Activated T-helper 2 cell treated with anti-CD3 and anti-CD28 coated beads, Interferon-gamma antibody, Interleukin-2, Interleukin-4, amounts not matched to agents 10 μg/mL and 5 μg/mL and 100 μg/mL, durations not matched to agents 14 hours and 24 hours and 36 hours (primary cell): ENCODE data around the gene CLDN1. TPM values are rescaled to one million over a fixed set of nuclear protein-coding genes. Genes with fewer than 3 reads are reported as not detected.

Source experiments
- DNase-seq: peaks from one replicate; pipeline ENCODE4 v3.0.0; 2021; ENCODE audit warnings: low spot score
- H3K27ac Mint-ChIP-seq: one replicate; pipeline ENCODE4 v1.8.0; 2021; ENCODE audit warnings: mixed read lengths
- H3K27me3 Mint-ChIP-seq: one replicate; pipeline ENCODE4 v1.8.0; 2021; ENCODE audit warnings: low read depth, mixed read lengths
- H3K36me3 Mint-ChIP-seq: one replicate; pipeline ENCODE4 v1.8.0; 2021; ENCODE audit warnings: low read depth, mixed read lengths
- H3K4me1 Mint-ChIP-seq: one replicate; pipeline ENCODE4 v1.8.0; 2021; ENCODE audit warnings: low read depth, mixed read lengths
- H3K4me3 Mint-ChIP-seq: one replicate; pipeline ENCODE4 v1.8.0; 2021; ENCODE audit warnings: low read depth, mild to moderate bottlenecking, moderate library complexity, mixed read lengths
- H3K9me3 Mint-ChIP-seq: one replicate; pipeline ENCODE4 v1.8.0; 2021; ENCODE audit warnings: mixed read lengths
- intact Hi-C: fragments of 100-400 bp; cut with micrococcal nuclease; formaldehyde crosslinking; loops from one replicate; pipeline ENCODE4 v1.15.1; 2023
- total RNA-seq: library from RNA; stranded (reverse); gene quantifications from 2 replicates; pipeline ENCODE4 v1.2.3, GENCODE V29; 2022

Gene CLDN1
- total RNA-seq, 1 donor from 2014 or later = 6.0 TPM

DNA sequence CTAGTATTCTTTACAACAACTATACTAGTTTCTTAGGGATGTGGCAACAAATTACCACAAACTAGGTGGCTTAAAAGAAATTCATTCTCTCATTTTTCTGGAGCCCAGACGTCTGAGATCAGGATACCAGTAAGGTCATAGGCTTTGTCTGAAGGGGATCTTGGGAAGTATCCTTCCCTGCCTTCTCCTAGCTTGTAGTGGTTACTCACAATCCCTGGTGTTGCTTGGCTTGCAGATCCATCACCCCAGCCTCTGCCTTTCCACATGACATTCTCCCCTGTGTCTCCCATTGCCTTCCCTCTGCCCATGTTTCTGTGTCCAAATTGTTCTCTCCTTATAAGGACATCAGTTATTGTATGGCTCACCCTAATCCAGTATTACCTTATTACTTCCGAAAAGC, 24.3 kb upstream of the CLDN1 start:
- no peaks in the 10 kb centered on the region for H3K4me1 Mint-ChIP-seq
- H3K9me3 Mint-ChIP-seq = no peaks in the 10 kb centered on the region
- no peak for DNase-seq
- no peak overlapping the region for H3K4me3 Mint-ChIP-seq
- H3K27me3 Mint-ChIP-seq = peaks cover 12% of the 10 kb centered on the region
- no peaks in the 10 kb centered on the region for H3K36me3 Mint-ChIP-seq
- no peak overlapping the region for H3K27ac Mint-ChIP-seq
- intact Hi-C loops = no loop called here

DNA sequence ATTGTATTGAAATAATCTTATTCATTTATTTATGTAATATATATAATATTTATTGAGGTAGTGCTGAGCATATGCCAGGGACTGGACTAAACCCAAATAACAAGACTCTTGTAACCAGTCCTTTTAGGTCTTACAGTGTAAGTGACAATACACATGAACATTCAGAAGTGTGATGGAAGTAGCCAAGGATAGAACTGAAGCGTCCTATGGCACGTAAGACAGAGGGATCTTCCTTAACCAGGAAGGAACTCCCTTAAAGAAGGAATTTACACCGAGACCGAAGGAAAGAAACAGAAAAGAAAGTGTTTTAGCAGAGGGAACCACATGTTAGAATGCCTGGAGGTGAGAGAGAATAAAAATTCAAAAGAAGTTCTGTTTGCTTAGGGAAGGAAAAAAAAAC, 23.6 kb upstream of the CLDN1 start:
- no peak for DNase-seq
- Mint-ChIP-seq H3K9me3 (no peaks in the 10 kb centered on the region), H3K36me3 (no peaks in the 10 kb centered on the region), H3K4me3 (no peak overlapping the region), H3K27ac (no peak overlapping the region), H3K4me1 (no peaks in the 10 kb centered on the region), H3K27me3 (peaks cover 12% of the 10 kb centered on the region)
- intact Hi-C loops = no loop called here

DNA sequence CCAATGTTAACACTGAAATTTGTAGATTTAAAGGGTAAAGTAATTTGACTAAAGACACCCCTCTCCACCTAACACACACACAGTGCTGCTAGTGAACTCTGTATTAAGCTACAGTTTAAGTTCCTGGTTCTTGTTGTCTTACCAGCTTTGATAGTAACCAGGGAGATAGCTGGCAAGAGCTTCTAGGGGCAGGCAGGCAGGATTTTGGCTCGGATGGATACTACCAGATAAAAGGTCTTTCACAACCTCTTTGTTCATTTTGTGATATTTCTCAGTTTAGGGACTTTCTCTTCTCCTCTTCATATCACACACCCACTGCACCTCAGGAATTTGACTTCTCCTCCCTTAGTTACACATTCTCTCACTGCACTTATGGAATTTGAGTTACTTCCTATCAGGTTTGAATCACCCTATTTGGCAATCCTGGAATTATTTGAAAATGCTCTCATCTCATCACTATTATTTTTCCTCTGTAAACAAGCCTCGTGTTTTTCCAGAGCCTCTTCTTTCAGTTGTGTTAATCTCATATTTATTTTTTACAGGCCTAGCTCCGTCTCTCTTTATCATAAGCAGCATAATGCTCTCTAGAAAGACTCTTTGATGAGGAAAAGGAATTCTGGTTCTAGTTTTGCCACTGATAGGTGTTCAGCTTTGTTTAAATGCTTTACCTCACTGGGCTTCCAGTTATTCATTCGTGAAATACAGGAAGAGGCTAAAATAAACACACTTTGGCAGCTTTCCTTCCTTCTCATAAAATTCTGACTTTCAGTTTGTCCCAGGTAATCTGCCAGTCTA, 23.0 kb upstream of the CLDN1 start:
- Mint-ChIP-seq H3K27ac (no peak overlapping the region), H3K4me3 (no peak overlapping the region)
- intact Hi-C loops = no loop called here

DNA sequence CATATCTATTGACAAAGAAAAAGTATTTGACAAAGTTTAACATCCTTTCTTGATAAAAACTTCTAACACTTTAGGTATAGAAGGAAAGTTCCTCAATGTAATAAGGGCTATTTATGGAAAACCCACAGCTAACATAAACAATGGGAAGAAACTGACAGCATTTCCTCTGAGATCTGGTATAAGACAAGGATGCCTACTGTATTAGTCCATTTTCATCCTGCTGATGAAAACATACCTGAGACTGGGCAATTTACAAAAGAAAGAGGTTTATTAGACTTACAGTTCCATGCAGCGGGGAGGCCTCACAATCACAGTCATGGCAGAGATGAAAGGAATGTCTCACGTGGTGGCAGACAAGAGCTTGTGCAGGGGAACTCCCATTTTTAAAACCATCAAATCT, 17.8 kb upstream of the CLDN1 start:
- no peak overlapping the region for H3K27ac Mint-ChIP-seq
- DNase-seq = no peak
- peaks cover 4% of the 10 kb centered on the region for H3K4me1 Mint-ChIP-seq
- no peaks in the 10 kb centered on the region for H3K9me3 Mint-ChIP-seq
- intact Hi-C loops = no loop called here
- no peaks in the 10 kb centered on the region for H3K36me3 Mint-ChIP-seq
- H3K4me3 Mint-ChIP-seq = no peak overlapping the region
- peaks cover 9% of the 10 kb centered on the region for H3K27me3 Mint-ChIP-seq

More for the DNA sequence above, 23.0 kb upstream of the CLDN1 start:
- no peak for DNase-seq
- Mint-ChIP-seq H3K36me3 (no peaks in the 10 kb centered on the region), H3K4me1 (no peaks in the 10 kb centered on the region), H3K9me3 (no peaks in the 10 kb centered on the region), H3K27me3 (peaks cover 12% of the 10 kb centered on the region)

DNA sequence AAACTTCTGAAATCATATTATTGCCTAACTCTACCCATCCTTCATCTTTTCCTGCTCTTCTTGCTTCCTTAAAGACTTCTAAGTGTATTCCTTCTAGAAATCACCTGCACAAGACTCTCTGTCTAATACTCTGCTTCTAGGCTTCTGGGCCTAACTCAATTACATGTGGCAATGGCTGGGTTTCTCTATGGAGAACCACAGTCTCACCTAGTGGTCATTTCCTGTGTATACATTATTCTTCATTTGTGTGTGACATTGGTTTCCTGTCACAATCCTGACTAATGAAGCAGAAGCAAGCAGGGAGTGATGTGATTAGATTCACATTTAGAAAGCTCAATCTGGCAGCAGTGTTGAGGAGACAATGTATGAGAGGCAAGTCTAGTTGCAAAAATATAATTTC, 16.9 kb upstream of the CLDN1 start:
- H3K36me3 Mint-ChIP-seq = no peaks in the 10 kb centered on the region
- DNase-seq = no peak
- H3K9me3 Mint-ChIP-seq = no peaks in the 10 kb centered on the region
- H3K27me3 Mint-ChIP-seq = peaks cover 7% of the 10 kb centered on the region
- H3K27ac Mint-ChIP-seq = no peak overlapping the region
- peaks cover 4% of the 10 kb centered on the region for H3K4me1 Mint-ChIP-seq
- no peak overlapping the region for H3K4me3 Mint-ChIP-seq
- intact Hi-C loops = no loop called here

DNA sequence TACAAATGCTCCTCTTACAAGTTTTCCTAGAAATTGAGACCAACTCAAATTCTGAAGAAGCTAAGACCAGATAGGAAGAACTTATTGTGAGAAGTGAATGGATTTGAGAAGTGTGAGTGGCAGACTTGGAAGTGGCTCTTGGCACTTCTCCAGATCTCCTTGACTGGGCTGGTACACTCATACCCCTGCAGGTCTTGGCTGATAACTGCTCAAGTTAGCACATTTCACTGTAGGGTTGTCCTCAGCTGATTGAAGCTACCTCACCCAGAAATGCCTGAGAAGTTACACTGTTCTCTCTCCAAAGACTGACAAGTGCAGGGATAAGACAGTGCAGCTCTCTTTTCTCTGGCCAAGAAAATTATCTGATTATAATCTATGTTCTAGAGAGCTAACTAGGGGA, 16.5 kb upstream of the CLDN1 start:
- no peak overlapping the region for H3K27ac Mint-ChIP-seq
- no peak for DNase-seq
- H3K36me3 Mint-ChIP-seq = no peaks in the 10 kb centered on the region
- no peak overlapping the region for H3K4me3 Mint-ChIP-seq
- no peaks in the 10 kb centered on the region for H3K9me3 Mint-ChIP-seq
- intact Hi-C loops = no loop called here
- peaks cover 4% of the 10 kb centered on the region for H3K4me1 Mint-ChIP-seq
- peaks cover 7% of the 10 kb centered on the region for H3K27me3 Mint-ChIP-seq

DNA sequence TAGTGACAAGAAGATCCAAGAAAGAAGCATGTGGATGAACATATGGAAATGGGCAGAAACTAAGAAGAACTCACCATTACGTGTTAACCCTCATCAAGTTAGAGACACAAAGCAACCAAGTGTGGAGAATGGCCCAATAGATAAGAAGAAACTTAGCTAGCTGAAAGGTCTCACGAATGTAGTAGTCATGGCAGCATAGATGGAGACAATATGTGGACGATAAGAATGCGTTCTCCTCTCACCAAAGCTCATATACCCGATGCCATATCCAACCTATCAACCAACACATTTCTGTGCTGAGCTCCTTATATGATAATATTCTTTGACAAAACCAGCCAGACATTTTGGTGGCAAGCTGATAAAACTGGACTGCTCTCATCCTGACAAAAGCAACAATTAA, 15.1 kb upstream of the CLDN1 start:
- Mint-ChIP-seq H3K27ac (no peak overlapping the region), H3K36me3 (no peaks in the 10 kb centered on the region), H3K27me3 (peaks cover 1% of the 10 kb centered on the region), H3K9me3 (no peaks in the 10 kb centered on the region), H3K4me3 (no peak overlapping the region), H3K4me1 (peaks cover 4% of the 10 kb centered on the region)
- intact Hi-C loops = no loop called here
- DNase-seq = no peak

DNA sequence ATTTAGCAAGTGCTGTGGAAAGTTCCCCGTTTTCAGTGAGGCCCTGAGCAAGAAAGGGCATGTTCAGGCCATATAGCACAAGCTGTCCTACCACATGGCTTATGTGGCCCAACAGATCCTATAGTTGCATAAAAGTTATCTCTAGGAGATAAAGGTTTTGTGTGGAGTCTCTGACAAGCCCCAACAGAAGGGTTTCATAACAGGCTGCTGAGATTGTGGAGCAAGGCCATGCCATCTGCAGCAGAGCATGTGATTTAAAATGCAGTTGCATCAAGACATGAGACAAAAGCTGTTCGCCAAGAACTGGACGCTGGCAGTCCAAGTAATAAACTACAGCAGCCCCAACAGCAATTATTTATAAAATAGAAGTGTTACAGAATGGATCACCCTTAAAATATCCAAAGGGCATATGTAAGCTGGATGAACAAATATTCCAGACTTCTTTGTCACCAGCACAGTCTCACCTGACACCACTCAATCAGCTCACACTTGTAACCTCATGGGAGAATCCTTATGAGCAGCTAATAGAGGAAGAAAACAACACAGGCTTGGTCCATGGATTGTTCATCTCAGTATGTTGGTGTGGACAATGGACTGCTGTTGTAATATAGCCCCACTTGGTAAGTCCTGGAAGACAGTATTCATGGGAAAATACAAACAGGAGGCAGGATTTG, 14.4 kb upstream of the CLDN1 start:
- intact Hi-C loops = no loop called here
- H3K36me3 Mint-ChIP-seq = no peaks in the 10 kb centered on the region
- no peak overlapping the region for H3K27ac Mint-ChIP-seq
- H3K4me3 Mint-ChIP-seq = no peak overlapping the region
- H3K9me3 Mint-ChIP-seq = no peaks in the 10 kb centered on the region
- peaks cover 4% of the 10 kb centered on the region for H3K4me1 Mint-ChIP-seq
- DNase-seq = no peak
- H3K27me3 Mint-ChIP-seq = peaks cover 4% of the 10 kb centered on the region

DNA sequence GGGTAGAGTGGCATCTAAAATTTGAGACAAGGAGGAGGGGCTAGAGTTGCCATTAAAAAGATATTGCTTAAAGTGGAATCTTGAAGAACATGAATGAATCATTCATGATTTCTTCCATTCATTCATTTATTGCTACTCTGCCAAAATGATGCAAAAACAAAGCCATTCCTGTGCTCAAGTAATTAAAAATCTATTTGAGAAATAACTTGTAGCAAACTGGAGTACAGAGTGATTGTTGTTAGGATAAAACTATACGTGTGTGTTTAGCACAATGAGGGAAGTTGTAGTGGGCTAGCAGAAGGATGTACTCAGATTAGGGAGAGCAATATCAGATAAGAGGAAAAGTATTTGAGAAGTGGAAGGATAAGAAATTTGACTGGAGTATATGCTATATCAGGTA, 11.7 kb upstream of the CLDN1 start:
- H3K9me3 Mint-ChIP-seq = no peaks in the 10 kb centered on the region
- no peak overlapping the region for H3K27ac Mint-ChIP-seq
- no peaks in the 10 kb centered on the region for H3K36me3 Mint-ChIP-seq
- H3K27me3 Mint-ChIP-seq = peaks cover 9% of the 10 kb centered on the region
- no peak for DNase-seq
- H3K4me3 Mint-ChIP-seq = no peak overlapping the region
- intact Hi-C loops = no loop called here
- no peaks in the 10 kb centered on the region for H3K4me1 Mint-ChIP-seq

DNA sequence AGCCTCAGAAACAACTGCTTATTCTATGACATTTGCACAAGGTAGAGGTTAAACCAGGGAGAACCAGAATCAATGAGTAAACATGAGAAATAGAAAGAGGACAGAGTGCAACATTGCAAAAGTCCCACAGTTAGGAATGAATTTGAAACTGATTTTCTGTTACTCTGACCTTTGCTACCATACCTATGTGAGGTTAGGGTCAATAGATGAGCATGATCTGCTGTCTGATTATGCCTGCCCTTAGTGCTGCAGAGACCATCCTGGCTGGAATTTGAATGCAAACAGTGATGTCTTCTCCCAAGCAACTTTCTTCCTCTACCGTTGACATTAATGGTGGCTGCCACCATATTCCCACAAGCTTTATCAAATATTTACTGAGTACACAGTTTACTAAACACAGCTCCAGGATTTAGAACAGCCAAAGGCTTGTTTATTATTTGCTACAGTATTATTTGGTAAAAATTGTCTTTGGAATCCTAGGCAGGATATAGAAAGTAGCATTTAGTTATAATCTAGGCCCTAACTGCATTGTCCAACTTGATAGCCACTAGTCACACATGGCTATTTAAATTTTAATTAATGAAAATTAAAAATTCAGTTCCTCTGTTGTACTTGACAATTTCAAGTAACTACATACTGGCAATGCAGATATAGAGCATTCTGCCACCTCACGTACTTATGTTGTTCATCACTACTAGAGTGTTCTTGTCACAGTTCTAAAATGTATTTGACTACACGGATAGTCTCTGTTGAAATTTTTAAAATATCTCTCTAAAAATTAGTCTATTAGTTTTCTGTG, 8.9 kb upstream of the CLDN1 start:
- H3K27me3 Mint-ChIP-seq = peaks cover 13% of the 10 kb centered on the region
- intact Hi-C loops = no loop called here

DNA sequence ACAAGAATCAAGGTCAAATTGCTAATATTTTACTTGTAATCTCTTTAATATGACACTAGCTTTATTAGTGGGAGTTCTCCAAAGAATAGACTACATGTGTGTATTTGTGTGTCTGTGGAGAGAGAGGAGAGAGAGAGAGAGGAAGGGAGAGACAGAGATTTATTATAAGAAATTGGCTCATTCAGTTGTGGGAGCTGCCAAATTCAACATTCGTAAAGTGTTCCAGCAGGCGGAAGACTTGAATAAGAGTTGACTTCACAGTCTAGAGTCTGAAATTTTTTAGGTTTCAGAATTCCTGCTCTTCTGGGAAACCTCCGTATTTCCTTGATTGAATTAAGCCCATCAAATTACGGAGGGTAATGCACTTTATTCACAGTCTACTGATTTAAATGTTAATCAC, 4.7 kb upstream of the CLDN1 start:
- Mint-ChIP-seq H3K9me3 (no peaks in the 10 kb centered on the region), H3K4me1 (peaks cover 17% of the 10 kb centered on the region), H3K36me3 (no peaks in the 10 kb centered on the region), H3K4me3 (no peak overlapping the region), H3K27ac (no peak overlapping the region), H3K27me3 (peaks cover 16% of the 10 kb centered on the region)
- DNase-seq = no peak
- intact Hi-C loops = no loop called here

More for the DNA sequence above, 8.9 kb upstream of the CLDN1 start:
- Mint-ChIP-seq H3K4me1 (peaks cover 4% of the 10 kb centered on the region), H3K9me3 (no peaks in the 10 kb centered on the region), H3K27ac (no peak overlapping the region), H3K36me3 (no peaks in the 10 kb centered on the region), H3K4me3 (no peak overlapping the region)
- DNase-seq = no peak

DNA sequence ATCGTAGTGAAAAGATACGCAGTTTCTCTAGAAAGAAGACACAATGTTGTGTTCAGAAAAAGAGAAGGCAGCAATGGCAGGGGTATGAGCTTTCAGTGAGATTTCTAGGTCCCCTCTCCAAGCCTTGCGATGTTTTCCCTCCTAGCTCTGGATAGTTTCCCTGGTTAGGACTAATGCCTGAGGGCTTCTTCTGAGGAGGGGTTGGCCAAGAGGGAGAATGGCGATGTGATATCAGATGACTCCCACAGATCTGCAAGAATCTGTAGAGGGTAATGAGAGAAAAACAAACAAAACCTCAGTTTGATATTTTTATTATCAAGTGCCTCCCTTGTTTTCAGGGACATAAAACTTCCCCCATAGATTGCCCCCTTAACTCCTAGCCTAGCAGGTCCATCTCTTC, 4.1 kb upstream of the CLDN1 start:
- H3K9me3 Mint-ChIP-seq = no peaks in the 10 kb centered on the region
- no peak overlapping the region for H3K4me3 Mint-ChIP-seq
- H3K4me1 Mint-ChIP-seq = peaks cover 23% of the 10 kb centered on the region
- intact Hi-C loops = no loop called here
- no peak for DNase-seq
- peaks cover 13% of the 10 kb centered on the region for H3K27me3 Mint-ChIP-seq
- no peak overlapping the region for H3K27ac Mint-ChIP-seq
- H3K36me3 Mint-ChIP-seq = no peaks in the 10 kb centered on the region

DNA sequence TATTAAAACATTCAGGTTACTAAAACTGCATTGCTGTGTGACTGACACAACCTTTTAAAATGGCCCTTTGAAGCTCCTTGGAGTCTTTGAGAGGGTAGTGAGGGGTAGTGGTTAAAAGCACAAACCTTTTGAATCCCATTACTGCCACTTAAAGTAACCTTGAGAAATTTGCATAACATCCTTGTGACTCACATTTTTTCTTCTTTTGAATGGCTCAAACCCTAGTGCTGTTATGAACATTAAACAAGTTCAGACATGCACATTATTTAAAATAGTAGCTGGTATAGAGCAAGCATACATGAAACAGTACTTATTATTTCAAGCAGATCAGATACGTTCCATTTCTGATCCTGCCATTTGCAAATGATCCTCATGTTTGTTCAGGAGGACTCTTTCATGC, 3.7 kb upstream of the CLDN1 start:
- Mint-ChIP-seq H3K4me3 (no peak overlapping the region), H3K9me3 (no peaks in the 10 kb centered on the region), H3K4me1 (peaks cover 26% of the 10 kb centered on the region), H3K36me3 (no peaks in the 10 kb centered on the region), H3K27me3 (peaks cover 15% of the 10 kb centered on the region), H3K27ac (no peak overlapping the region)
- DNase-seq = no peak
- intact Hi-C loops = no loop called here
